Coronary artery (tissue), 2 donors: ENCODE results near the gene ASIP.
"Not testable (repeated sequence)": the region's sequence is repeated elsewhere in the genome, so short reads cannot be mapped to it uniquely, and the experiment has no call there.

ENCODE experiments used
- DNase-seq: peaks from one replicate; pipeline ENCODE4 v3.0.0-alpha.2; 2017; ENCODE audit warnings: low spot score
- H3K27ac ChIP-seq, 2 donors: fragments of 200-600 bp; sonication (generic); one replicate each; pipeline ENCODE4 v1.5.1; 2016 to 2019
- H3K4me3 ChIP-seq: fragments of 200-600 bp; sonication (generic); 2 replicates; pipeline ENCODE4 v1.5.1; 2016; ENCODE audit warnings: mild to moderate bottlenecking, moderate library complexity
- TF ChIP-seq, protein P1 (sequence below): fragments of 200-600 bp; sonication (generic); IDR thresholded peaks from one replicate; pipeline ENCODE4 v1.5.1; 2019; ENCODE audit warnings: antibody characterized with exemption

ASIP gene

DNA sequence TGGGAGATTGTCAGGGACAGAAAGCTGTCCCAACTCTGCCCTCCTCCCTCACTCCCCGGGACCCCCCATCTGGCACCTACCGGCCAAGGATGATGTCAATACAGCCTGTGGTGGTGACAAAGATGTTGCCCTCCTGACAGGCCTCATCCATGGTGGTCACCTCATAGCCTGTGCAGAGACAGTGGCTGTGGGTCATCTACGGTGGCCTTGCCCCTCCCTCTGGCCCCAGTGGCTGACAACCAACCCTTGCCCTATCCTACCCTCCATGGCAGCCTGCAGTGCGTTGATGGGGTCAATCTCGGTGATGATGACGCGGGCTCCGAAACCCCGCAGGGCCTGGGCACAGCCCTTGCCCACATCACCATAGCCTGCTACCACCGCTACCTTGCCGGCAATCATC is 49.2 kb downstream of the ASIP start:
- TF ChIP-seq, protein P1, sequence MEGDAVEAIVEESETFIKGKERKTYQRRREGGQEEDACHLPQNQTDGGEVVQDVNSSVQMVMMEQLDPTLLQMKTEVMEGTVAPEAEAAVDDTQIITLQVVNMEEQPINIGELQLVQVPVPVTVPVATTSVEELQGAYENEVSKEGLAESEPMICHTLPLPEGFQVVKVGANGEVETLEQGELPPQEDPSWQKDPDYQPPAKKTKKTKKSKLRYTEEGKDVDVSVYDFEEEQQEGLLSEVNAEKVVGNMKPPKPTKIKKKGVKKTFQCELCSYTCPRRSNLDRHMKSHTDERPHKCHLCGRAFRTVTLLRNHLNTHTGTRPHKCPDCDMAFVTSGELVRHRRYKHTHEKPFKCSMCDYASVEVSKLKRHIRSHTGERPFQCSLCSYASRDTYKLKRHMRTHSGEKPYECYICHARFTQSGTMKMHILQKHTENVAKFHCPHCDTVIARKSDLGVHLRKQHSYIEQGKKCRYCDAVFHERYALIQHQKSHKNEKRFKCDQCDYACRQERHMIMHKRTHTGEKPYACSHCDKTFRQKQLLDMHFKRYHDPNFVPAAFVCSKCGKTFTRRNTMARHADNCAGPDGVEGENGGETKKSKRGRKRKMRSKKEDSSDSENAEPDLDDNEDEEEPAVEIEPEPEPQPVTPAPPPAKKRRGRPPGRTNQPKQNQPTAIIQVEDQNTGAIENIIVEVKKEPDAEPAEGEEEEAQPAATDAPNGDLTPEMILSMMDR: no peak
- Histone ChIP-seq H3K27ac (no peak overlapping the region), H3K4me3 (no peak overlapping the region)
- no peak for DNase-seq

DNA sequence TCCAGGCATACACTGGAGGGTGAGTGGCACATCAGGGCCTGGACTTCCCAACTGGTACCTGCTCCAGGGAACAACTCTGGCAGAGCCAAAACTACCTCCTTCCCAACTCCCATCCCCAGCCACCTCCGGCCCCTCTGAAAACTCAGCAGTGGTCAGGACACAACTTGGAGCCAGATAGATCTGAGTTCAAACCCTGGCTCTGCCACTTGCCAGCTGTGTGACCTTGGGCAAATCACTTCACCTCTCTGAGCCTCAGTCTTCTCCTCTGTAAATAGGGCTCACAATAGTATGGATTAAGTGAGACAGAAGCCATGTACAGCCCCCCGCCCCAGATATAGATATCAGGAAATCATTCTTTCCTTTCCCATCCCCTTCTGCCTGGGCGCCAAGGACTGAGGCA is 51.3 kb downstream of the ASIP start:
- TF ChIP-seq, protein P1: no peak
- H3K27ac ChIP-seq: no peak overlapping the region
- no peak for DNase-seq
- H3K4me3 ChIP-seq: no peak overlapping the region

DNA sequence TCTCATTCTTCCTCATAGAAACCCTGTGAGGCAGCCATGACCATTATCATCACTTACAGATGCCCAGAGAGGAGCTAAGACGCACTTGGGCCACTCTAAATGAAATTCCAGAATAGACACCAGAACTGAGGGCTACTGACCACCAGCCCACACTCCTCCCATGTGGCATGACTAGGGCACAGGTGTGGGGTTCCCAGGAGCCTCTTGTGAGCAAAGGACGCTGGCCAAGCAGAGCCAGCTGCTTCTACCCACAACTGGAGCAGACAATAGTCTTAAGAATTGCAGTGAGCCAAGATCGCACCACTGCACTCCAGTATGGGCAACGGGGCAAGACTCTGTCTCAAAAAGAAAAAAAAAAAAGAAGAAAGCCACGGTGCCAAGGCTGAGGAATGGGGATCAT is 51.9 kb downstream of the ASIP start:
- Histone ChIP-seq H3K4me3 (no peak overlapping the region), H3K27ac (no peak overlapping the region)
- no peak for DNase-seq
- TF ChIP-seq, protein P1: no peak

DNA sequence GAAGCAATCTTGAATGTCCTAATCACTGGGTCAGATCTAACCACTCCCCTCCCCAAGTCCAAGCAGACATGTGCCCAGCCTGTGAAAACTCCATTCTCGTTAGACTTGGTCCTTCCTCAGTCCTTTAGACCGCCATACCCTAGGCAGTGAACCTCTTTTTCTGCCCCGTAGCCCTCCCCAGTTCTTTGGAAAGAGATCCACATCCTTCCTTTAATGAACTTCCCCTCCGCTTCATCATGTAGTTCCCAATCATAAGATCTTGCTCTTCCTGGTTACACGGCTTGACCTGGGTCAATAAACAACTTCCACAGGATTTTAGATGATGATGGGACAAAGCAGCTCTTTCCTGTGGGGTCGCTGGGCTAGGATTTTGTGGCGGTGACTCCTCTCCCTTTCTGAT is 52.4 kb downstream of the ASIP start:
- no peak for DNase-seq
- H3K4me3 ChIP-seq: no peak overlapping the region
- TF ChIP-seq, protein P1: no peak
- no peak overlapping the region for H3K27ac ChIP-seq

DNA sequence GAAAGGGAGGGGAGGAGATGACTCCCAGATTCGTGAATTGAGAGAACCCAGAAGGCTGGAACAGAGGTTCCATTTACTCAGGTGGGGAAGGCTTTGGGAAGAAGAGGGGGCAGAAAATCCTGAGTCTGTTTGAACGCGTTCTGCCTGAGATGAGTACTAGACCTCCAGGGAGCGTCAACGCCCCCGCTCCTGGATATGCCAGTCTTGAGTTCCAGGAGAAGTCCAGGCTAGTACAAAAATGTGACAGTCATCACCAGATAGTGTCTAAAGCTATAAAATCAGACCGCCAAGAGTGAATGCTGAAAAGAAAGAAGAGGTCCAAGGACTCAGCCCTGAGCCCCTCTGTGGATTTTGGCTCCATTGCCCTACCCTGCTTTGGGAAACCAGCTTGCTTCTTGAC is 53.3 kb downstream of the ASIP start:
- H3K4me3 ChIP-seq: no peak overlapping the region
- H3K27ac ChIP-seq: no peak overlapping the region
- TF ChIP-seq, protein P1: no peak
- DNase-seq: no peak

DNA sequence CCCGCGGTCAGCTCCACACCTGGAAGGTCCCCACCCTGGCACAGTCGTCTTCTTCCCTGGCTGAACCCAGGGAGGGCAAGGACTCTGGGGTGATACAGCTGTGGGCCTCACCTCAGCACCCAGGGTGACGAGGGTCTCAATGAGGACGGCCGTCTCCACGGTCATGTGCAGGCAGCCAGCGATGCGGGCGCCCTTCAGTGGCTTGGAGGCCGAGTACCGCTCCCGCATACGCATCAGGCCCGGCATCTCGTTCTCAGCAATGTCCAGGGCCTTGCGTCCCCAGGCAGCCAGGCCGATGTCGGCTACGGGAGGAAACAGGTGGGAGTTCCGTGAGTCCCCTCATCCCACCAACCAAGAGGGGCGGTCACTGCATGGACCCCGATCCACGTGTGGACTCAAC is 54.1 kb downstream of the ASIP start:
- no peak for DNase-seq
- Histone ChIP-seq H3K27ac (no peak overlapping the region), H3K4me3 (no peak overlapping the region)
- TF ChIP-seq, protein P1: no peak

DNA sequence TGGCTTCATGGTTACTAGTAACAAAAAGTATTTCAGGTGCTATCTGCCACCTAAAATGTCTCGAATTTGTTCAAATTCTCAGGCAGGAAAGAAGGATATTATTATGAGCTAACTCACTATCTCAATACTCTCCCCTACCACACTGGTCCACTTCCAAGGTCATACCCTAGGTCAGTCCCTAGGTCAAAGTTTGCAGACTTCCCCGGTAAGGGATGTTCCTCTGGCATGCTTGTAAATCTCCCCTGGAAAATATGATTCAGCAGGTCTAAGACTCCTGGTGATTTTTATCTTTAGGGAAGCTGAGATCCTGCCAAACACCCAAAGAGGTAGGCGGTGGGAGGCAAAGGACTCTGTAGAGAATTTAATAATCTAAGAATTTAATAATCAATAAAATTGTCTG is 55.2 kb downstream of the ASIP start:
- TF ChIP-seq, protein P1: no peak
- no peak for DNase-seq

GRCh38 chr20:34298294-34298784 is 57.1 kb downstream of the ASIP start:
- not testable (repeated sequence) for H3K27ac ChIP-seq, DNase-seq, H3K4me3 ChIP-seq

More for the DNA sequence above, 55.2 kb downstream of the ASIP start:
- Histone ChIP-seq H3K27ac (no peak overlapping the region), H3K4me3 (no peak overlapping the region)
